Neural crest cell (in vitro differentiated cells): ENCODE data around the gene FGF12. TPM values are rescaled to one million over a fixed set of nuclear protein-coding genes. Genes with fewer than 3 reads are reported as not detected.

Experiments used
- DNase-seq: peaks from one replicate; pipeline ENCODE4 v3.0.0; 2021; ENCODE audit warnings: low read depth, mixed read lengths, low spot score
- H3K27ac Mint-ChIP-seq: one replicate; pipeline ENCODE4 v1.8.0; 2021; ENCODE audit warnings: mild to moderate bottlenecking, mixed read lengths; ENCODE audit not compliant: unreplicated experiment
- H3K27me3 Mint-ChIP-seq: 2 replicates; pipeline ENCODE4 v1.8.0; 2021; ENCODE audit warnings: low read depth, mild to moderate bottlenecking, mixed read lengths
- H3K36me3 Mint-ChIP-seq: 2 replicates; pipeline ENCODE4 v1.8.0; 2021; ENCODE audit warnings: low read depth, mild to moderate bottlenecking, mixed read lengths
- H3K4me1 Mint-ChIP-seq: 2 replicates; pipeline ENCODE4 v1.8.0; 2021; ENCODE audit warnings: mixed read lengths
- H3K4me3 Mint-ChIP-seq: one replicate; pipeline ENCODE4 v1.8.0; 2021; ENCODE audit warnings: mild to moderate bottlenecking, mixed read lengths
- H3K9me3 Mint-ChIP-seq: 2 replicates; pipeline ENCODE4 v1.8.0; 2021; ENCODE audit warnings: mixed read lengths
- CTCF ChIP-seq: fragments of 200-600 bp; sonication (generic); conservative IDR thresholded peaks from 2 replicates; pipeline ENCODE4 v1.5.0; 2021; ENCODE audit warnings: antibody characterized with exemption, mild to moderate bottlenecking
- total RNA-seq: library from RNA; stranded (reverse); gene quantifications from 2 replicates; pipeline ENCODE4 v1.2.1, GENCODE V29; 2021

FGF12 gene
- total RNA-seq, 1 donor from 2014 or later: 4.0 TPM

- no peaks in the 10 kb centered on the region for H3K36me3 Mint-ChIP-seq
- no peak for TF ChIP-seq CTCF
- H3K4me1 Mint-ChIP-seq: no peaks in the 10 kb centered on the region
- H3K4me3 Mint-ChIP-seq: no peak overlapping the region
- H3K27ac Mint-ChIP-seq: no peak overlapping the region
- peaks cover 2% of the 10 kb centered on the region for H3K27me3 Mint-ChIP-seq
- no peaks in the 10 kb centered on the region for H3K9me3 Mint-ChIP-seq
- DNase-seq: no peak
Measured at GRCh38 chr3:192620275-192620674, 107.1 kb downstream of the FGF12 start.

GRCh38 chr3:192611411-192611810 is 115.9 kb downstream of the FGF12 start:
- no peak for DNase-seq
- Mint-ChIP-seq H3K36me3 (no peaks in the 10 kb centered on the region), H3K4me3 (no peak overlapping the region), H3K9me3 (no peaks in the 10 kb centered on the region), H3K4me1 (no peaks in the 10 kb centered on the region), H3K27me3 (peaks cover 6% of the 10 kb centered on the region), H3K27ac (no peak overlapping the region)
- no peak for TF ChIP-seq CTCF

- TF ChIP-seq CTCF: no peak
- H3K4me3 Mint-ChIP-seq: no peak overlapping the region
- peaks cover 6% of the 10 kb centered on the region for H3K27me3 Mint-ChIP-seq
- no peak overlapping the region for H3K27ac Mint-ChIP-seq
- no peak for DNase-seq
- H3K36me3 Mint-ChIP-seq: no peaks in the 10 kb centered on the region
- no peaks in the 10 kb centered on the region for H3K4me1 Mint-ChIP-seq
- H3K9me3 Mint-ChIP-seq: no peaks in the 10 kb centered on the region
Measured at GRCh38 chr3:192608726-192609600, 118.4 kb downstream of the FGF12 start.

- H3K27me3 Mint-ChIP-seq: peaks cover 3% of the 10 kb centered on the region
- H3K9me3 Mint-ChIP-seq: peaks cover 4% of the 10 kb centered on the region
- no peaks in the 10 kb centered on the region for H3K4me1 Mint-ChIP-seq
- DNase-seq: no peak
- H3K27ac Mint-ChIP-seq: no peak overlapping the region
- H3K4me3 Mint-ChIP-seq: no peak overlapping the region
- no peak for TF ChIP-seq CTCF
- H3K36me3 Mint-ChIP-seq: no peaks in the 10 kb centered on the region
Measured at GRCh38 chr3:192607798-192608197, 119.5 kb downstream of the FGF12 start.

GRCh38 chr3:192597913-192598312 is 129.4 kb downstream of the FGF12 start:
- Mint-ChIP-seq H3K27me3 (no peaks in the 10 kb centered on the region), H3K4me3 (no peak overlapping the region), H3K36me3 (no peaks in the 10 kb centered on the region), H3K9me3 (peaks cover 2% of the 10 kb centered on the region), H3K4me1 (no peaks in the 10 kb centered on the region), H3K27ac (no peak overlapping the region)
- DNase-seq: no peak
- TF ChIP-seq CTCF: no peak
